PC-3 (cell line): ENCODE measurements around the gene TMEM219. TPM values are rescaled to one million over a fixed set of nuclear protein-coding genes. Genes with fewer than 3 reads are reported as not detected.

Experiments used
- ATAC-seq: fragments of 200-7000 bp; cut with Tn5 transposase; 2 replicates; pipeline ENCODE4 v1.9.1; 2020; ENCODE audit warnings: mild to moderate bottlenecking, moderate library complexity
- BruUV-seq: library from RNA; stranded (reverse); fragments of 400-500 nt; replicated peaks from 2 replicates; lab custom pipeline; 2021; lab: Mats Ljungman, UMichigan
- CTCF ChIA-PET: fragments of 300-600 bp; sonication (Branson Sonifier 250); formaldehyde crosslinking; loops from one replicate; lab custom pipeline; 2022; ENCODE audit warnings: antibody characterized with exemption; lab: Charles Lee
- POLR2A ChIA-PET: fragments of 300-600 bp; sonication (Branson Sonifier 250); formaldehyde crosslinking; loops from one replicate; lab custom pipeline; 2022; ENCODE audit warnings: antibody characterized with exemption; ENCODE audit not compliant: unreplicated experiment; lab: Charles Lee
- DNase-seq: peaks from one replicate; pipeline ENCODE4 v3.0.0-alpha.2; 2015
- H2AFZ ChIP-seq: fragments of 300-600 bp; sonication (generic); 2 replicates; pipeline ENCODE4 v1.6.0; 2016; ENCODE audit warnings: antibody characterized with exemption, low read length
- H3F3A ChIP-seq: fragments of 300-600 bp; sonication (generic); one replicate; pipeline ENCODE4 v1.6.0; 2017; ENCODE audit warnings: antibody characterized with exemption, low read length, control low read depth, mild to moderate bottlenecking; ENCODE audit not compliant: unreplicated experiment
- H3K27ac ChIP-seq: fragments of 300-600 bp; sonication (generic); 2 replicates; pipeline ENCODE4 v1.5.1; 2016; ENCODE audit warnings: mild to moderate bottlenecking, low read length
- H3K27me3 ChIP-seq: fragments of 300-600 bp; sonication (generic); 2 replicates; pipeline ENCODE4 v1.6.1; 2016; ENCODE audit warnings: low read length, mixed read lengths
- H3K36me3 ChIP-seq: fragments of 300-600 bp; sonication (generic); 2 replicates; pipeline ENCODE4 v1.6.1; 2016; ENCODE audit warnings: low read depth, mixed run types, low read length, mixed read lengths
- H3K4me1 ChIP-seq: fragments of 300-600 bp; sonication (generic); 2 replicates; pipeline ENCODE4 v1.5.1; 2016; ENCODE audit warnings: low read length; ENCODE audit not compliant: insufficient read depth
- H3K4me2 ChIP-seq: fragments of 300-600 bp; sonication (generic); 2 replicates; pipeline ENCODE4 v1.6.0; 2016; ENCODE audit warnings: low read length
- H3K4me3 ChIP-seq: fragments of 300-600 bp; sonication (generic); 2 replicates; pipeline ENCODE4 v1.5.1; 2016; ENCODE audit warnings: mild to moderate bottlenecking, low read length, mixed read lengths
- H3K79me2 ChIP-seq: fragments of 300-600 bp; sonication (generic); 2 replicates; pipeline ENCODE4 v1.6.1; 2017; ENCODE audit warnings: low read length, mixed read lengths
- H3K9ac ChIP-seq: fragments of 300-600 bp; sonication (generic); 2 replicates; pipeline ENCODE4 v1.6.0; 2016; ENCODE audit warnings: mild to moderate bottlenecking, low read length
- H3K9me2 ChIP-seq: fragments of 300-600 bp; sonication (generic); replicated peaks from 2 replicates; pipeline ENCODE4 v1.6.1; 2016; ENCODE audit warnings: mixed run types, low read length, mixed read lengths
- H3K9me3 ChIP-seq: fragments of 300-600 bp; sonication (generic); 2 replicates; pipeline ENCODE4 v1.6.1; 2016; ENCODE audit warnings: low read length, mixed read lengths
- H4K20me1 ChIP-seq: fragments of 300-600 bp; sonication (generic); 2 replicates; pipeline ENCODE4 v1.6.1; 2016; ENCODE audit warnings: low read length, mixed read lengths
- CTCF ChIP-seq: fragments of 300-600 bp; sonication (generic); conservative IDR thresholded peaks from 2 replicates; pipeline ENCODE4 v1.5.1; 2017; ENCODE audit warnings: antibody characterized with exemption, low read depth, mild to moderate bottlenecking, low read length
- EZH2 ChIP-seq: fragments of 300-600 bp; sonication (generic); IDR thresholded peaks from one replicate; pipeline ENCODE4 v1.6.1; 2017; ENCODE audit warnings: antibody characterized with exemption, mild to moderate bottlenecking, low read length; ENCODE audit not compliant: unreplicated experiment
- EZH2phosphoT487 ChIP-seq: fragments of 300-600 bp; sonication (generic); IDR thresholded peaks from 2 replicates; pipeline ENCODE4 v1.6.1; 2018; ENCODE audit warnings: mild to moderate bottlenecking, antibody characterized with exemption, low read length, borderline replicate concordance
- intact Hi-C: fragments of 100-400 bp; cut with micrococcal nuclease; formaldehyde crosslinking; loops from 2 replicates; pipeline ENCODE4 v1.9.0; 2023
- total RNA-seq: library from RNA; depleted of rRNA; stranded (reverse); fragments of >200 nt; gene quantifications from 2 replicates; pipeline ENCODE4 v1.2.3, GENCODE V29; 2014

The TMEM219 gene
- total RNA-seq, 1 experiment from 2014 or later, result 60.9 TPM

- no peak overlapping the region for H3K27ac ChIP-seq
- H3F3A ChIP-seq, result no peaks in the 10 kb centered on the region
- H3K36me3 ChIP-seq, result no peaks in the 10 kb centered on the region
- no peaks in the 10 kb centered on the region for H3K27me3 ChIP-seq
- intact Hi-C loops, result no loop called here
- no peaks in the 10 kb centered on the region for H3K9me3 ChIP-seq
- ChIA-PET CTCF (no interaction called here), POLR2A (no interaction called here)
- no peak overlapping the region for H3K9ac ChIP-seq
- no TSS peak for BruUV-seq
- no peak overlapping the region for H2AFZ ChIP-seq
- TF ChIP-seq EZH2 (no peak), EZH2phosphoT487 (no peak), CTCF (no peak)
- H3K4me1 ChIP-seq, result no peaks in the 10 kb centered on the region
- no peaks in the 10 kb centered on the region for H3K9me2 ChIP-seq
- no peak for ATAC-seq
- no peak overlapping the region for H3K4me2 ChIP-seq
- H3K79me2 ChIP-seq, result no peaks in the 10 kb centered on the region
- DNase-seq, result no peak
- no peaks in the 10 kb centered on the region for H4K20me1 ChIP-seq
- H3K4me3 ChIP-seq, result no peak overlapping the region
These were observed 10.9 kb upstream of the TMEM219 start for GRCh38 chr16:29950806-29951461.

DNA sequence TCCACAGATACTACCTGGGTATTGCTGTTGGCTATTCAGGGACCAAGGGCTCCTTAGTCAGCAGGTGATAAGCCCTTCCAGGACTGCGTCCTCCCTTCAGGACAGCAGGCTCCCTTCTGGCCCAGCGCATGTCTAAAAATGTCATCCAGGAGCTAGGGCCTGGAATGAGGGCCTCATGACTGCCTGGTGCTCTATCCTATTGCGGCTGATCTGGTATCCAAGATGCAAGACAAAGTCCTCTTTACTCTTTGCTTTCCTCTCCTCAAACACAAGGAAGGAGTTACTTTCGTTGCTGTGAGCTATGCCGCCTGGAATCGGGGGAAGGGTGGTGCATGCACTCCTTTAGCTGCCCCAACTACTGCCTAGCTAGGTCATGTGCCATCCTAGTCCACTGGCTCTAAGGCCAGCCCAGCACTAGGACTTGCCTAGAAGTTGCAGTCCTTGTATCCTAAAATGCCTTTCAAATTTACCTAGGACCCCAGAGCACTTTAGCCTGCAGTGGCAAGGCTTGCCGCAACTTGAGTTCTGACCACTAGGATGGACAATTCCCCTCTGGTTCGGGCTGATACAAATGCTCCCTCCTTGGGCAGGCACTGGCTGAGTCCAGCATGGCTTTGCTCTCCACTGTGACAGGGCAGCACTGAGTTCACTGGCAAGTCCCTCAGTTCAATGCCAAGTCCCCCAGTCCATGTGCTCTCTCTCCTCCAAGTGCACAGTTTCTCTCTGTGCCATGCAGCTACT, 10.1 kb upstream of the TMEM219 start:
- POLR2A ChIA-PET, result no interaction called here
- no TSS peak for BruUV-seq

More for the DNA sequence above, 10.1 kb upstream of the TMEM219 start:
- H4K20me1 ChIP-seq, result no peaks in the 10 kb centered on the region
- H2AFZ ChIP-seq, result no peak overlapping the region
- no peaks in the 10 kb centered on the region for H3K27me3 ChIP-seq
- DNase-seq, result no peak
- intact Hi-C loops, result no loop called here
- no peaks in the 10 kb centered on the region for H3K36me3 ChIP-seq
- H3K27ac ChIP-seq, result no peak overlapping the region
- no peak overlapping the region for H3K9ac ChIP-seq
- no peak for ATAC-seq
- H3K9me3 ChIP-seq, result no peaks in the 10 kb centered on the region
- CTCF ChIA-PET, result no interaction called here
- no peak overlapping the region for H3K4me3 ChIP-seq
- TF ChIP-seq EZH2 (no peak), CTCF (no peak), EZH2phosphoT487 (no peak)
- H3K4me2 ChIP-seq, result no peak overlapping the region
- no peaks in the 10 kb centered on the region for H3K79me2 ChIP-seq
- no peaks in the 10 kb centered on the region for H3K4me1 ChIP-seq
- no peaks in the 10 kb centered on the region for H3K9me2 ChIP-seq
- no peaks in the 10 kb centered on the region for H3F3A ChIP-seq
